ENCODE results near the gene ATP6V1A. TPM values are rescaled to one million over a fixed set of nuclear protein-coding genes. Genes with fewer than 3 reads are reported as not detected.
A peak's percentile ranks its signal among the peaks of the same experiment; 100 is the strongest.

Gene ATP6V1A
- 51.1 and 53.2 TPM in 2 replicates for total RNA-seq (2014; rRNA removed; shearing (Covaris generic))
- 47.8 and 47.9 TPM in 2 replicates for polyA plus RNA-seq (2016; fragmentation: Nextera tagmentation; extraction: Ambion mirVana)

DNA sequence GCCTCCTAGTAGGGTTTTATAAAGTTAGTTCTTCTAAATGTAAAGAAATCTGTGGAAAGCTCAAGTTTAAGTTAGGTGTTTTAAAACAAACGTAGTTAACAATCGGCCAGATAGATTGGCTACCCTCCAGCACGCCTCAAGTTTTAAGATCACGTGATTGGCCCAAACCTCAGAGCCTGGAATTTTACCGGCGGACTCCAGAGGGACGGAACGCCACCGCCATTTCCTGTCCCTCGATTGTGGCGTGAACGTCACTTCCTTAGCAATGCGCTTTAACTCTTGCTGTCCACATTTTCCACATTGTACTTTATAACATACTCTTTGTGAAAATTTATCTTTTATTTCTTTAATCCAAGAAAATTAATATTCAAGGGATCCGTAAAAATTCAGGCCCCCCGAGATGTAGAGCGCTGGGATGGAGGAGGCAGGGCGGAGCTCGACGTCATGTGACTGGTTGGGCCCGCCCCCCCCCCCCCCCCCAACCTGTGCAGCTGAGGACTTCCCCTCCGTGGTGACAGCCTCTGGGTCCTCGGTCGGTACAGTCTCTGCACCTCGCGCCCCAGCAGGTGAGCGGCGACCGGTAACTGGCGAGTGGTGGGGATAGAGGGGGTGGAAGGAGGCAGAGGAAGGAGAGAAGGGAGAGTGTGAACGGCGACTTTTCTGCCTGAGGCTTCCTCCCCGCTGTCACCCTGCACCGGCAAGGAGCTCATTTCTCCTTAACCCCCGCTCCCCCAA lies at the start of gene ATP6V1A:
Gene ATP6V1A, plus strand, starts transcription at position 488 of the 735 bp plus-strand sequence. CDS start 31,719 bp downstream, outside the sequence.
- 0 to 1% methylated on average over 34 of the region's 34 CpGs for WGBS, 2 experiments (ENCODE audit: low coverage in 1 of 2, low lambda C conversion rate in 2 of 2, missing lambda C conversion rate in 2 of 2)
- Histone ChIP-seq H3K4me1 (ENCODE audit: insufficient read depth) (peaks cover 34% of the 10 kb centered on the region), H2AFZ (peak within 1 kb of the TSS; percentile 86), H3K9me2 (ENCODE audit: insufficient read depth) (no peaks in the 10 kb centered on the region), H3K79me2 (ENCODE audit: insufficient read depth) (peaks cover 86% of the 10 kb centered on the region), H3K4me2 (ENCODE audit: unreplicated experiment) (peak within 1 kb of the TSS; percentile 97), H3K9ac (peak within 1 kb of the TSS; percentile 99), H3K4me3 (peak within 1 kb of the TSS; percentile 99), H3K36me3 (ENCODE audit: low read depth) (no peaks in the 10 kb centered on the region), H3K9me3 (ENCODE audit: low read depth) (no peaks in the 10 kb centered on the region), H3K27ac (peak within 1 kb of the TSS; percentile 100), H3F3A (ENCODE audit: insufficient read depth) (peaks cover 13% of the 10 kb centered on the region), H4K20me1 (ENCODE audit: insufficient read depth) (peaks cover 5% of the 10 kb centered on the region; the same call in 1 of the 2 replicates), H3K27me3 (replicated peaks; ENCODE audit: insufficient read depth) (no peaks in the 10 kb centered on the region)
- in situ Hi-C loops (cut with MboI) = no loop called here
- TF ChIP-seq EZH2 (IDR thresholded peaks at IDR 0.05; ENCODE audit: insufficient read depth, poor library complexity, severe bottlenecking) (no peak), EZH2phosphoT487 (IDR thresholded peaks at IDR 0.05; ENCODE audit: insufficient read depth, low read depth) (no peak)
- DNase-seq = peak; percentile 99

DNA sequence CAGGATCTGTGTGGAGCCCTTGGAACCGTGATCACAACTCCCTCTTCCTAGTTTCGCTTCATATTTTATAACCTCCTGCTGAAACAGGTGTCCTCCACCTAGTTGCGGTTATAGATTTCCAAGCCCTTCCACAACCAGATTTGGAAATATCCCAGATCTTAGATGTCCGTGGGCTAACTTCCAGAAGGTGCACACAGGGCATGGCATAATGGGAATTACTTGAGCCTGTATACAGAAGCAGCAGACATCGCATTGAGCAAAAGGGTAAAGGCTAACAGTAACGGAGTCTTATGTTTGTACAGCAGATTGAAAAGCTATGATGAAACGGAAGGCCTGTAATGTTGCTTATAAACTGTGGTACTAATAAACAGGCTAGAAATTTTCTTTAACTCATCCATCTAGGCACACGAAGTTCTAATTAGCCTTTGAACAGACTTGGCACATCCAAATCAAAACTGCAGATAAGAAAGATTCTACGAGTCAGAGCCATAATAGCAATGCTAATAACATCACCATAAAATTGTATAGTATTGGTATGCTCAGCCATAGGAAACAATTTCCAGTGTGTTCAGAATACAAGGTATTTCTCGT lies 49.2 kb upstream of the ATP6V1A start:
- Histone ChIP-seq H3K9me3 (ENCODE audit: low read depth) (no peaks in the 10 kb centered on the region), H3K79me2 (ENCODE audit: insufficient read depth) (peaks cover 34% of the 10 kb centered on the region), H3K4me3 (peak overlapping the region; percentile 87), H3K36me3 (ENCODE audit: low read depth) (no peaks in the 10 kb centered on the region), H3F3A (ENCODE audit: insufficient read depth) (peaks cover 14% of the 10 kb centered on the region), H3K9me2 (ENCODE audit: insufficient read depth) (no peaks in the 10 kb centered on the region), H3K9ac (peak overlapping the region; percentile 77), H4K20me1 (ENCODE audit: insufficient read depth) (no peaks in the 10 kb centered on the region), H3K4me1 (ENCODE audit: insufficient read depth) (peaks cover 15% of the 10 kb centered on the region; the same call in 1 of the 2 replicates), H3K27ac (peak overlapping the region; percentile 50), H3K27me3 (replicated peaks; ENCODE audit: insufficient read depth) (no peaks in the 10 kb centered on the region), H2AFZ (peak overlapping the region; percentile 99), H3K4me2 (ENCODE audit: unreplicated experiment) (peak overlapping the region; percentile 87)
- TF ChIP-seq EZH2phosphoT487 (IDR thresholded peaks at IDR 0.05; ENCODE audit: insufficient read depth, low read depth) (no peak), EZH2 (IDR thresholded peaks at IDR 0.05; ENCODE audit: insufficient read depth, poor library complexity, severe bottlenecking) (no peak)
- WGBS, 2 experiments (ENCODE audit: low coverage in 1 of 2, low lambda C conversion rate in 2 of 2, missing lambda C conversion rate in 2 of 2) = 3 to 4% methylated on average over 10 of the region's 10 CpGs
- DNase-seq = peak; percentile 45
- in situ Hi-C loops (cut with MboI) = no loop called here

DNA sequence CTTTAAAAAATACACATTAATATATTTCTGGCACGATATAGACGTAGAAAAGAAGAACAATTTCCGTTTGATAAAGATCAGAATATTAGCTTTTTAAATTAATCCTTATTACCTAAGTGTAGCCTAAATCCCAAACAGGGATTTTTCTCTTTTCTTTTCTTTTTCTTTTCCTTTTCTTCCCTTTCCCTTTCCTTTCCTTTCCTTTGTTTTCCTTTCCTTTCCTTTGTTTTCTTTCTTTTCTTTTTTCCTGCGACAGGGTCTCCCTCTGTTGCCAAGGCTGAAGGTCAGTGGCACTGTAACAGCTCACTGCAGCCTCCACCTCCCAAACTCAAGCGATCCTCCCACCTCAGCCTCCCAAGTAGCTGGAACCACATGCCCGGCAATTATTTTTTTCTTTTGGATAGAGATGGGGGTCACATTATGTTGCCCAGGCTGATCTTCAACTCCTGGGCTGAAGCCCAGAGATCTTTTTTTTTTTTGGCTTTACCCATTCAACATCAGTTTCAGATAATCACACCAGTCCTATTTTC lies 48.6 kb upstream of the ATP6V1A start:
- peak overlapping the region; percentile 87 for H3K4me3 ChIP-seq
- in situ Hi-C loops (cut with MboI) = no loop called here

DNA sequence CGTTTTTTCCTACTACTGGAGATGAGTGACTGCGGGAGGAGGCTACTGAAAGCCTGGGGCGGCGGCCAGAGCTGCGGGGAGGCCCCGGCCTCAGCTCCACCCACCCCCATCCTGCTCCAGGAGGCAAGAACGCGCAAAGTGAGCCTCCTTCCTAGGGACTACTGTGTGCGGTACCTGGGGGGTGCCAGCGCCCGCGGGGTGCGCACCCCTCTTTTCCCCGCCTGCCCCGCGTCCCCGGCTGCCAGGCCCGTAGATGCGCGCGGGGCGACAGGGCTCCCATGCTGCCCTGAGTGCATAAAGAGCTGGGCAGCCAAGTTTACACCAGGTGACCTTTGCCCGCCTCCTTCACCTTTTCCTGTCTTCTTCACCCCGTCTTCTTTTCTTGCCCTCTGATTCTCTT lies 47.9 kb upstream of the ATP6V1A start:
- no peaks in the 10 kb centered on the region for H3K36me3 ChIP-seq (ENCODE audit: low read depth)
- peak; percentile 57 for DNase-seq
- peak overlapping the region; percentile 60 for H3K4me3 ChIP-seq
- H4K20me1 ChIP-seq (ENCODE audit: insufficient read depth) = no peaks in the 10 kb centered on the region
- peaks cover 14% of the 10 kb centered on the region for H3F3A ChIP-seq (ENCODE audit: insufficient read depth)
- peak overlapping the region; percentile 87 for H3K4me2 ChIP-seq (ENCODE audit: unreplicated experiment)
- WGBS, 2 experiments (ENCODE audit: low coverage in 1 of 2, low lambda C conversion rate in 2 of 2, missing lambda C conversion rate in 2 of 2) = 6 to 10% methylated on average over 18 to 24 of the region's 24 CpGs
- no peaks in the 10 kb centered on the region for H3K27me3 ChIP-seq (replicated peaks; ENCODE audit: insufficient read depth)
- in situ Hi-C loops (cut with MboI) = no loop called here
- 0 out of 2 replicates have a peak overlapping the region, but pooled peaks have one; percentile 4 for H3K27ac ChIP-seq
- H3K9ac ChIP-seq = peak overlapping the region; percentile 48
- peaks cover 20% of the 10 kb centered on the region for H3K79me2 ChIP-seq (ENCODE audit: insufficient read depth)
- peaks cover 15% of the 10 kb centered on the region; the same call in 1 of the 2 replicates for H3K4me1 ChIP-seq (ENCODE audit: insufficient read depth)
- H2AFZ ChIP-seq = peak overlapping the region; percentile 99
- TF ChIP-seq EZH2 (IDR thresholded peaks at IDR 0.05; ENCODE audit: insufficient read depth, poor library complexity, severe bottlenecking) = no peak
- no peak for TF ChIP-seq EZH2phosphoT487 (IDR thresholded peaks at IDR 0.05; ENCODE audit: insufficient read depth, low read depth)
- H3K9me3 ChIP-seq (ENCODE audit: low read depth) = no peaks in the 10 kb centered on the region
- no peaks in the 10 kb centered on the region for H3K9me2 ChIP-seq (ENCODE audit: insufficient read depth)

More for the DNA sequence above, 48.6 kb upstream of the ATP6V1A start:
- Histone ChIP-seq H3K79me2 (ENCODE audit: insufficient read depth) (peaks cover 27% of the 10 kb centered on the region), H3K36me3 (ENCODE audit: low read depth) (no peaks in the 10 kb centered on the region), H3K4me2 (ENCODE audit: unreplicated experiment) (peak overlapping the region; percentile 87), H4K20me1 (ENCODE audit: insufficient read depth) (no peaks in the 10 kb centered on the region), H3F3A (ENCODE audit: insufficient read depth) (peaks cover 14% of the 10 kb centered on the region), H3K27me3 (replicated peaks; ENCODE audit: insufficient read depth) (no peaks in the 10 kb centered on the region), H2AFZ (peak overlapping the region; percentile 99), H3K27ac (0 out of 2 replicates have a peak overlapping the region, but pooled peaks have one; percentile 4), H3K9me2 (ENCODE audit: insufficient read depth) (no peaks in the 10 kb centered on the region), H3K9me3 (ENCODE audit: low read depth) (no peaks in the 10 kb centered on the region), H3K9ac (peak overlapping the region; percentile 77; the same call in 1 of the 2 replicates), H3K4me1 (ENCODE audit: insufficient read depth) (peaks cover 15% of the 10 kb centered on the region; the same call in 1 of the 2 replicates)
- WGBS, 2 experiments (ENCODE audit: low coverage in 1 of 2, low lambda C conversion rate in 2 of 2, missing lambda C conversion rate in 2 of 2) = 43 to 45% methylated on average over 6 of the region's 6 CpGs
- no peak for TF ChIP-seq EZH2 (IDR thresholded peaks at IDR 0.05; ENCODE audit: insufficient read depth, poor library complexity, severe bottlenecking)
- no peak for TF ChIP-seq EZH2phosphoT487 (IDR thresholded peaks at IDR 0.05; ENCODE audit: insufficient read depth, low read depth)
- DNase-seq = no peak

Measured in GM23248 (cell line).